ENCODE data around the gene NAGLU.

GRCh38 chr17:42512733-42513251 is 23.2 kb upstream of the NAGLU start:
- no peak for TF ChIP-seq CTCF (IDR thresholded peaks at IDR 0.05)
- no peak for TF ChIP-seq EZH2 (IDR thresholded peaks at IDR 0.05)
- TF ChIP-seq EZH2phosphoT487 (IDR thresholded peaks at IDR 0.05), result no peak
